ENCODE results near the gene MTTP. TPM values are rescaled to one million over a fixed set of nuclear protein-coding genes. Genes with fewer than 3 reads are reported as not detected.

The MTTP gene
- total RNA-seq, 2 donors from 2014 or later = not detected

GRCh38 chr4:99622341-99622740 is 47.7 kb downstream of the MTTP start:
- peak overlapping the region; percentile 14 to 49 for H3K27ac ChIP-seq
- ATAC-seq (ENCODE audit: insufficient number of reproducible peaks, low FRiP score, low read depth) (no peak), DNase-seq (ENCODE audit: low spot score) (no peak)
- H3K4me1 ChIP-seq (ENCODE audit: control insufficient read depth in 1 of 2, low read depth in 2 of 2) = peaks cover 0 to 18% of the 10 kb centered on the region in 2 donors
- no peaks in the 10 kb centered on the region for H3K27me3 ChIP-seq (replicated peaks; ENCODE audit: insufficient read depth)
- no peaks in the 10 kb centered on the region for H3K36me3 ChIP-seq
- no peak overlapping the region for H3K4me3 ChIP-seq
- TF ChIP-seq, protein P1, sequence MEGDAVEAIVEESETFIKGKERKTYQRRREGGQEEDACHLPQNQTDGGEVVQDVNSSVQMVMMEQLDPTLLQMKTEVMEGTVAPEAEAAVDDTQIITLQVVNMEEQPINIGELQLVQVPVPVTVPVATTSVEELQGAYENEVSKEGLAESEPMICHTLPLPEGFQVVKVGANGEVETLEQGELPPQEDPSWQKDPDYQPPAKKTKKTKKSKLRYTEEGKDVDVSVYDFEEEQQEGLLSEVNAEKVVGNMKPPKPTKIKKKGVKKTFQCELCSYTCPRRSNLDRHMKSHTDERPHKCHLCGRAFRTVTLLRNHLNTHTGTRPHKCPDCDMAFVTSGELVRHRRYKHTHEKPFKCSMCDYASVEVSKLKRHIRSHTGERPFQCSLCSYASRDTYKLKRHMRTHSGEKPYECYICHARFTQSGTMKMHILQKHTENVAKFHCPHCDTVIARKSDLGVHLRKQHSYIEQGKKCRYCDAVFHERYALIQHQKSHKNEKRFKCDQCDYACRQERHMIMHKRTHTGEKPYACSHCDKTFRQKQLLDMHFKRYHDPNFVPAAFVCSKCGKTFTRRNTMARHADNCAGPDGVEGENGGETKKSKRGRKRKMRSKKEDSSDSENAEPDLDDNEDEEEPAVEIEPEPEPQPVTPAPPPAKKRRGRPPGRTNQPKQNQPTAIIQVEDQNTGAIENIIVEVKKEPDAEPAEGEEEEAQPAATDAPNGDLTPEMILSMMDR (IDR thresholded peaks at IDR 0.05) = no peak
- no peaks in the 10 kb centered on the region for H3K9me3 ChIP-seq

- no peak overlapping the region for H3K4me3 ChIP-seq
- DNase-seq (ENCODE audit: low spot score) (no peak), ATAC-seq (ENCODE audit: insufficient number of reproducible peaks, low FRiP score, low read depth) (no peak)
- no peaks in the 10 kb centered on the region for H3K27me3 ChIP-seq (replicated peaks; ENCODE audit: insufficient read depth)
- TF ChIP-seq, protein P1 (IDR thresholded peaks at IDR 0.05) = no peak
- no peak overlapping the region for H3K27ac ChIP-seq
- peaks cover 0 to 18% of the 10 kb centered on the region in 2 donors for H3K4me1 ChIP-seq (ENCODE audit: control insufficient read depth in 1 of 2, low read depth in 2 of 2)
- H3K9me3 ChIP-seq = no peaks in the 10 kb centered on the region
- no peaks in the 10 kb centered on the region for H3K36me3 ChIP-seq
Observed at GRCh38 chr4:99624141-99624719, 49.6 kb downstream of the MTTP start.

GRCh38 chr4:99625369-99625768 is 50.7 kb downstream of the MTTP start:
- Histone ChIP-seq H3K27me3 (replicated peaks; ENCODE audit: insufficient read depth) (no peaks in the 10 kb centered on the region), H3K4me3 (no peak overlapping the region), H3K36me3 (no peaks in the 10 kb centered on the region), H3K4me1 (ENCODE audit: control insufficient read depth in 1 of 2, low read depth in 2 of 2) (peaks cover 0 to 18% of the 10 kb centered on the region in 2 donors), H3K9me3 (no peaks in the 10 kb centered on the region), H3K27ac (no peak overlapping the region)
- ATAC-seq (ENCODE audit: insufficient number of reproducible peaks, low FRiP score, low read depth) = no peak
- DNase-seq (ENCODE audit: low spot score) = no peak
- TF ChIP-seq, protein P1 (IDR thresholded peaks at IDR 0.05) = no peak

DNA sequence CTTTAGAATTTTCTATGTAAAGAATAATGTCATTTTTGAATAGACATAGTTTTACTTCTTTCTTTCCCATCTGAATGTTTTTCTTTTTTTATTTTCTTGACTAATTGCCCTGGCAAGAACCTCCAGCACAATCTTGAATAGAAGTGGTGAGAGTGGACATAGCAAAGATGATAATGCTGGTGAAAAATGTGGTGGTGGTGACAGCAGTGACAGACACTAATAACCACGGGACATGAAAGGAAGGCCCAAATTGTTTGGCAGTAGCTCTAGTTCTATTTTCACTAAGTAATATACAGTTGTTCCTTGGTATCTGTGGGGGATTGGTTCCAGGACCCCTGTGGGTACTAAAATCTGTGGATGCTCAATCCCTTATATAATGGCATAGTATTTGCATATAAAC is 53.4 kb downstream of the MTTP start:
- TF ChIP-seq, protein P1 (IDR thresholded peaks at IDR 0.05) = no peak
- Histone ChIP-seq H3K4me3 (no peak overlapping the region), H3K27me3 (replicated peaks; ENCODE audit: insufficient read depth) (no peaks in the 10 kb centered on the region), H3K4me1 (ENCODE audit: control insufficient read depth in 1 of 2, low read depth in 2 of 2) (peaks cover 0 to 1% of the 10 kb centered on the region in 2 donors), H3K36me3 (no peaks in the 10 kb centered on the region), H3K9me3 (no peaks in the 10 kb centered on the region), H3K27ac (no peak overlapping the region)
- no peak for ATAC-seq (ENCODE audit: insufficient number of reproducible peaks, low FRiP score, low read depth)
- no peak for DNase-seq (ENCODE audit: low spot score)

- no peak overlapping the region for H3K27ac ChIP-seq
- DNase-seq (ENCODE audit: low spot score) (no peak), ATAC-seq (ENCODE audit: insufficient number of reproducible peaks, low FRiP score, low read depth) (no peak)
- TF ChIP-seq, protein P1 (IDR thresholded peaks at IDR 0.05) = no peak
- no peaks in the 10 kb centered on the region for H3K9me3 ChIP-seq
- H3K36me3 ChIP-seq = no peaks in the 10 kb centered on the region
- H3K4me1 ChIP-seq (ENCODE audit: control insufficient read depth in 1 of 2, low read depth in 2 of 2) = no peaks in the 10 kb centered on the region
- H3K27me3 ChIP-seq (replicated peaks; ENCODE audit: insufficient read depth) = no peaks in the 10 kb centered on the region
- no peak overlapping the region for H3K4me3 ChIP-seq
Observed at GRCh38 chr4:99629962-99630554, 55.4 kb downstream of the MTTP start.
